Measurements from ENCODE around the gene RAG2. TPM values are rescaled to one million over a fixed set of nuclear protein-coding genes. Genes with fewer than 3 reads are reported as not detected.

The RAG2 gene
- total and polyA plus RNA-seq, 12 donors, result not detected

GRCh38 chr11:36574486-36574885 is 23.6 kb downstream of the RAG2 start:
- Histone ChIP-seq H3K9me3 (replicated peaks in 1 of 3) (no peaks in the 10 kb centered on the region), H3K4me1 (replicated peaks in 1 of 2) (no peaks in the 10 kb centered on the region), H3K36me3 (replicated peaks in 1 of 2) (no peaks in the 10 kb centered on the region), H3K4me3 (no peak overlapping the region), H3K27ac (no peak overlapping the region), H3K27me3 (no peaks in the 10 kb centered on the region)
- TF ChIP-seq CTCF (IDR thresholded peaks at IDR 0.05) (no peak), POLR2A (IDR thresholded peaks at IDR 0.05) (no peak)
- WGBS, 4 donors, result 83 to 88% (median 85%) methylated on average over 7 to 8 of the region's 8 CpGs
- intact Hi-C loops (cut with DNase I), result no loop called here
- DNase-seq, result no peak

- 83 to 92% (median 85%) methylated on average over 4 of the region's 4 CpGs for WGBS, 4 donors
These were observed 28.9 kb downstream of the RAG2 start for GRCh38 chr11:36569095-36569494.

GRCh38 chr11:36567694-36568093 is 30.3 kb downstream of the RAG2 start, which contains the start of gene RAG1:
RAG1 (plus strand) TSS chr11:36568007; CDS start chr11:36573305, 5,298 bp downstream.
- no peak for DNase-seq
- intact Hi-C loops (cut with DNase I), result loop anchor here (5.0 kb wide), 2 partner anchors 105 to 180 kb away; no protein-coding TSS in a partner anchor
- no peak for TF ChIP-seq POLR2A (IDR thresholded peaks at IDR 0.05)
- no peak for TF ChIP-seq CTCF (IDR thresholded peaks at IDR 0.05)
- H3K27ac ChIP-seq, result no peak within 1 kb of the TSS
- no peaks in the 10 kb centered on the region for H3K9me3 ChIP-seq (replicated peaks in 1 of 3)
- peaks cover 0 to 5% of the 10 kb centered on the region in 2 donors for H3K4me1 ChIP-seq (replicated peaks in 1 of 2)
- H3K4me3 ChIP-seq, result no peak within 1 kb of the TSS
- 90 to 100% (median 93%) methylated on average over 1 of the region's 1 CpG for WGBS, 4 donors
- H3K36me3 ChIP-seq (replicated peaks in 1 of 2), result no peaks in the 10 kb centered on the region
- no peaks in the 10 kb centered on the region for H3K27me3 ChIP-seq

More at GRCh38 chr11:36569095-36569494, 28.9 kb downstream of the RAG2 start:
- Histone ChIP-seq H3K27me3 (no peaks in the 10 kb centered on the region), H3K36me3 (replicated peaks in 1 of 2) (no peaks in the 10 kb centered on the region), H3K4me3 (no peak overlapping the region), H3K4me1 (replicated peaks in 1 of 2) (peaks cover 0 to 5% of the 10 kb centered on the region in 2 donors), H3K27ac (no peak overlapping the region), H3K9me3 (replicated peaks in 1 of 3) (no peaks in the 10 kb centered on the region)
- TF ChIP-seq CTCF (IDR thresholded peaks at IDR 0.05) (no peak), POLR2A (IDR thresholded peaks at IDR 0.05) (no peak)
- no peak for DNase-seq
- intact Hi-C loops (cut with DNase I), result loop anchor here (5.0 kb wide), 2 partner anchors 103 to 178 kb away; no protein-coding TSS in a partner anchor

- Histone ChIP-seq H3K4me3 (no peak overlapping the region), H3K36me3 (replicated peaks in 1 of 2) (no peaks in the 10 kb centered on the region), H3K27me3 (no peaks in the 10 kb centered on the region), H3K9me3 (replicated peaks in 1 of 3) (no peaks in the 10 kb centered on the region), H3K27ac (no peak overlapping the region), H3K4me1 (replicated peaks in 1 of 2) (peaks cover 0 to 5% of the 10 kb centered on the region in 2 donors)
- intact Hi-C loops (cut with DNase I), result loop anchor here (5.0 kb wide), 2 partner anchors 106 to 181 kb away; no protein-coding TSS in a partner anchor
- no peak for TF ChIP-seq CTCF (IDR thresholded peaks at IDR 0.05)
- no peak for TF ChIP-seq POLR2A (IDR thresholded peaks at IDR 0.05)
- no peak for DNase-seq
- WGBS, 4 donors, result 92 to 98% (median 93%) methylated on average over 4 of the region's 4 CpGs
These were observed 31.5 kb downstream of the RAG2 start for GRCh38 chr11:36566407-36567053.

Measured in adrenal gland (tissue), 12 donors.